A549 (cell line): ENCODE data around the gene GSG1L. TPM values are rescaled to one million over a fixed set of nuclear protein-coding genes. Genes with fewer than 3 reads are reported as not detected.

ENCODE experiments used
- ATAC-seq, 2 experiments: fragments of 200-7000 bp in 1 of 2; fragments of >200 bp in 1 of 2; cut with Nextera tagmentation in 1 of 2; cut with Tn5 transposase in 1 of 2; 3 replicates each; pipeline versions ENCODE4 v1.8.0 to v1.9.1; 2018 to 2020; ENCODE audit warnings: mild to moderate bottlenecking in 1 of 2, moderate library complexity in 1 of 2
- CTCF ChIA-PET: fragments of 300-600 bp; sonication (Branson Sonifier 250); formaldehyde crosslinking; extraction: SDS; loops from one replicate; lab custom pipeline; 2021; ENCODE audit warnings: antibody characterized with exemption, inconsistent platforms; lab: Yijun Ruan, JAX
- POLR2A ChIA-PET: fragments of 350-600 bp; formaldehyde crosslinking; extraction: SDS; loops from one replicate; lab custom pipeline; 2021; ENCODE audit warnings: antibody characterized with exemption, inconsistent platforms; lab: Yijun Ruan, JAX
- DNase-seq, 2 experiments: peaks; one replicate each; pipeline versions ENCODE4 v3.0.0 to v3.0.0-alpha.2; 2011 to 2016; ENCODE audit warnings: low read depth in 1 of 2, low spot score in 1 of 2
- FAIRE-seq: peaks from 2 replicates; lab custom pipeline; 2011; peaks lifted over from hg19 to GRCh38; lab: Jason Lieb, UNC
- H3K27ac ChIP-seq, 2 experiments: fragments of >200 bp; sonication (Bioruptor Twin); formaldehyde crosslinking; 3 replicates each; pipeline ENCODE4 v1.5.1; 2016 to 2017
- H3K4me1 ChIP-seq: fragments of >200 bp; sonication (Bioruptor Twin); formaldehyde crosslinking; 3 replicates; pipeline ENCODE4 v1.6.1; 2016
- H3K4me2 ChIP-seq: fragments of >200 bp; sonication (Bioruptor Twin); formaldehyde crosslinking; 3 replicates; pipeline ENCODE4 v1.6.1; 2016
- H3K4me3 ChIP-seq: fragments of >200 bp; sonication (Bioruptor Twin); formaldehyde crosslinking; 3 replicates; pipeline ENCODE4 v1.5.1; 2016
- H3K9me3 ChIP-seq: fragments of >200 bp; sonication (Bioruptor Twin); formaldehyde crosslinking; 3 replicates; pipeline ENCODE4 v1.6.1; 2016
- BCL3 ChIP-seq: fragments of >200 bp; sonication (Bioruptor Twin); formaldehyde crosslinking; IDR thresholded peaks from 3 replicates; pipeline ENCODE4 v1.6.1; 2016
- BHLHE40 ChIP-seq: IDR thresholded peaks from 2 replicates; pipeline ENCODE4 v1.6.1; 2012; ENCODE audit warnings: low read depth, low read length, inconsistent platforms
- CEBPB ChIP-seq, 2 experiments: fragments of >200 bp in 1 of 2; sonication (Bioruptor Twin) in 1 of 2; formaldehyde crosslinking in 1 of 2; IDR thresholded peaks; 2 replicates each; pipeline ENCODE4 v1.6.1; 2012 to 2016
- EP300 ChIP-seq, 2 experiments: fragments of >200 bp; sonication (Bioruptor Twin); formaldehyde crosslinking; IDR thresholded peaks; 2 replicates in 1 of 2; 3 replicates in 1 of 2; pipeline ENCODE4 v1.6.1; 2016 to 2017
- FOSL2 ChIP-seq, 2 experiments: fragments of 450-650 bp in 1 of 2; fragments of >200 bp in 1 of 2; sonication (Bioruptor Twin) in 1 of 2; formaldehyde crosslinking; IDR thresholded peaks; 2 replicates each; pipeline versions ENCODE4 v1.5.0 to v1.6.1; 2016 to 2020; ENCODE audit warnings: mild to moderate bottlenecking in 1 of 2, moderate library complexity in 1 of 2
- GATA3 ChIP-seq: IDR thresholded peaks from 2 replicates; pipeline ENCODE4 v1.6.1; 2012; ENCODE audit warnings: borderline replicate concordance
- HES2 ChIP-seq: fragments of >200 bp; sonication (Bioruptor Twin); formaldehyde crosslinking; IDR thresholded peaks from 2 replicates; pipeline ENCODE4 v1.6.1; 2016
- HOXA7 ChIP-seq: fragments of 250-450 bp; sonication (Bioruptor Pico); IDR thresholded peaks from 2 replicates; pipeline ENCODE4 v1.5.0; 2020; ENCODE audit warnings: mild to moderate bottlenecking, moderate library complexity
- JUN ChIP-seq, 2 experiments: fragments of >200 bp; sonication (Bioruptor Twin); formaldehyde crosslinking; IDR thresholded peaks; 2 replicates in 1 of 2; 3 replicates in 1 of 2; pipeline ENCODE4 v1.6.1; 2016 to 2017
- KDM1A ChIP-seq: fragments of 200-600 bp; sonication (generic); IDR thresholded peaks from 2 replicates; pipeline ENCODE4 v1.6.1; 2016; ENCODE audit warnings: low read depth, mild to moderate bottlenecking
- KDM5A ChIP-seq: fragments of 200-600 bp; sonication (generic); IDR thresholded peaks from 2 replicates; pipeline ENCODE4 v1.6.1; 2016; ENCODE audit warnings: antibody characterized with exemption, mild to moderate bottlenecking
- MAX ChIP-seq: IDR thresholded peaks from 2 replicates; pipeline ENCODE4 v1.6.1; 2012
- MAZ ChIP-seq: fragments of 150-350 bp; IDR thresholded peaks from 2 replicates; pipeline ENCODE4 v1.6.1; 2014; ENCODE audit warnings: antibody characterized with exemption, low read depth, low read length, borderline replicate concordance
- MYC ChIP-seq: IDR thresholded peaks from 2 replicates; pipeline ENCODE4 v1.6.1; 2012; ENCODE audit warnings: mild to moderate bottlenecking, inconsistent platforms, low read length, improper control_type of control experiment, borderline replicate concordance
- NPAS2 ChIP-seq: fragments of 250-450 bp; sonication (Bioruptor Pico); IDR thresholded peaks from 2 replicates; pipeline ENCODE4 v1.8.0; 2022; ENCODE audit warnings: mild to moderate bottlenecking, moderate library complexity, borderline replicate concordance
- NR3C1 ChIP-seq: fragments of >200 bp; sonication (Bioruptor Twin); formaldehyde crosslinking; IDR thresholded peaks from 3 replicates; pipeline ENCODE4 v1.6.1; 2017
- PHF8 ChIP-seq: fragments of 200-600 bp; sonication (generic); IDR thresholded peaks from 2 replicates; pipeline ENCODE4 v1.6.1; 2016; ENCODE audit warnings: low read depth, mild to moderate bottlenecking, antibody characterized with exemption, moderate library complexity, borderline replicate concordance
- RAD21 ChIP-seq, 2 experiments: fragments of >200 bp in 1 of 2; sonication (Bioruptor Twin) in 1 of 2; formaldehyde crosslinking in 1 of 2; IDR thresholded peaks in 1 of 2; conservative IDR thresholded peaks in 1 of 2; 2 replicates in 1 of 2; 3 replicates in 1 of 2; pipeline ENCODE4 v1.6.1; 2012 to 2018; ENCODE audit warnings: inconsistent platforms in 1 of 2
- RARB ChIP-seq: fragments of 250-450 bp; sonication (Bioruptor Pico); IDR thresholded peaks from 2 replicates; pipeline ENCODE4 v1.8.0; 2021; ENCODE audit warnings: mild to moderate bottlenecking, moderate library complexity
- ZFP36 ChIP-seq: fragments of 450-650 bp; IDR thresholded peaks from 2 replicates; pipeline ENCODE4 v1.6.1; 2014; ENCODE audit warnings: borderline replicate concordance; ENCODE audit not compliant: partially characterized antibody
- ZSCAN20 ChIP-seq: fragments of 250-450 bp; sonication (Bioruptor Pico); IDR thresholded peaks from 2 replicates; pipeline ENCODE4 v1.8.0; 2022; ENCODE audit warnings: mild to moderate bottlenecking, moderate library complexity
- WGBS: methylation state at CpG from one replicate; pipeline ENCODE4 v1.1.6; 2017; ENCODE audit errors: missing lambda C conversion rate; 5-methylcytosine and 5-hydroxymethylcytosine counted together
- polyA plus RNA-seq, 4 experiments: library from polyadenylated mRNA; depleted of rRNA in 3 of 4; stranded (reverse); fragments of >200 nt; fragmentation: RNase III in 1 of 4; extraction: RNeasy Plus Mini Kit Qiagen cat#74134 plus additional on column Dnase treatment in 1 of 4; gene quantifications; 2 replicates in 3 of 4; 3 replicates in 1 of 4; pipeline ENCODE4 v1.2.3, GENCODE V29; 2011 to 2017
- TF ChIP-seq, protein P1 (sequence below): fragments of 250-450 bp; sonication (Bioruptor Pico); IDR thresholded peaks from 2 replicates; pipeline ENCODE4 v1.5.0; 2021; ENCODE audit warnings: mild to moderate bottlenecking, moderate library complexity, borderline replicate concordance
- TF ChIP-seq, protein P2 (sequence below): fragments of 450-650 bp; IDR thresholded peaks from 2 replicates; pipeline ENCODE4 v1.6.1; 2014; ENCODE audit warnings: antibody characterized with exemption

GSG1L gene
- polyA plus RNA-seq, 2 of the 4 experiments (the other 2 are of a cell fraction), result not detected

DNA sequence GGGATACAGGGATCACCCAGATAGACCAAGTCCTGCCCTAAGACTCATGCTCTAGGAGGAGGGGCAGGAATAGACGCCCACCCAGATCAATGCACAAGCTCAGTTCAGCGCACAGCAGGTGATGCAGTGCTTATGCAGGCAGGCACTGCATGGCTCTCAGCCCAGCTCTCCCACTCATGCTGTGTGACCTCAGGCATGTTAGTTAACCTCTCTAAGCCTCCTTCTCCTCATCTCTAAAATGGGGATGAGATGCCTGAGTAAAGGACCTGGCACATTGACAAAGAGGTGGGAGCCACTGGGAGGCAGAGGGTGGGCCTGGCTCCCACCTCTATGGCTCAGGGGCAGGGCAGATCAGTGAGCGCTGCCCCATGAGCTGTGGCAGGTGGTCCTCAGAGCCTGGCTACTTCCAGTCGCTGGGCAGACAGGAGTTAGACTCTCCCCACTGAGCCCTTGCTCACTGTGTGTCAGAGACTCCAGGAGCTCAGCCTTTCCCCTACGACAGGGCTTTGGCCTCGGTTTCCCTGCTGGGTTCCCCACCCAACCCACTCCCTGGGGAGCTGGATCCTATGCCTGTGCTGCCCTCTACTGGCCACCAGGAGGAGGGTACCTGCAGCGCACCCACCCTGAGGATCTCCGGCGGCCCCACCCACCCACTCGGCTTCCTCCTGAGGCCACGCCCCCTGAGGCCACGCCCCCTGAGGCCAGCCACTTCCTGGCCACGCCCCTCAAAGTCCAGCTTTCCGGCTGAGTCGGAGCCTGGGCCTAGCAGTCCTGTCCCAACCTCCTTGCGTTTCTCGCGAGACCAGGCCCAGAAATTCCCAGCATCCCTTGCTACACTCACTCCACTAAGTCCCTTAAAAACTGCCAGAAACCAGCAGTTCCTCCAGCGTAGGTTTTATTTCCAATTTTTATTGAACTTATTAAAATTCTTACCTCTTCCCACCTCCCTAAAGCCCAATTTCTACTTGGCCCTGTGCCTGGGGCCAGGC is 196.1 kb downstream of the GSG1L start (continued):
- TF ChIP-seq ZFP36 (no peak), MAX (no peak), PHF8 (no peak), NPAS2 (CRISPR knock-in tag) (no peak), CEBPB (IDR thresholded peaks at IDR 0.05) (no peak), HOXA7 (CRISPR knock-in tag) (no peak), MYC (no peak), KDM1A (no peak)
- TF ChIP-seq, protein P1, sequence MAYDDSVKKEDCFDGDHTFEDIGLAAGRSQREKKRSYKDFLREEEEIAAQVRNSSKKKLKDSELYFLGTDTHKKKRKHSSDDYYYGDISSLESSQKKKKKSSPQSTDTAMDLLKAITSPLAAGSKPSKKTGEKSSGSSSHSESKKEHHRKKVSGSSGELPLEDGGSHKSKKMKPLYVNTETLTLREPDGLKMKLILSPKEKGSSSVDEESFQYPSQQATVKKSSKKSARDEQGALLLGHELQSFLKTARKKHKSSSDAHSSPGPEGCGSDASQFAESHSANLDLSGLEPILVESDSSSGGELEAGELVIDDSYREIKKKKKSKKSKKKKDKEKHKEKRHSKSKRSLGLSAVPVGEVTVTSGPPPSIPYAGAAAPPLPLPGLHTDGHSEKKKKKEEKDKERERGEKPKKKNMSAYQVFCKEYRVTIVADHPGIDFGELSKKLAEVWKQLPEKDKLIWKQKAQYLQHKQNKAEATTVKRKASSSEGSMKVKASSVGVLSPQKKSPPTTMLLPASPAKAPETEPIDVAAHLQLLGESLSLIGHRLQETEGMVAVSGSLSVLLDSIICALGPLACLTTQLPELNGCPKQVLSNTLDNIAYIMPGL (CRISPR knock-in tag), result no peak

- DNase-seq (no peak), FAIRE-seq (no peak), ATAC-seq (no peak)
- TF ChIP-seq ZSCAN20 (CRISPR knock-in tag) (no peak), MYC (no peak), FOSL2 (IDR thresholded peaks at IDR 0.05) (no peak), FOSL2 (CRISPR knock-in tag; IDR thresholded peaks at IDR 0.05) (no peak), PHF8 (no peak), RAD21 (conservative IDR thresholded peaks at IDR 0.05 in 1 of 2, IDR thresholded peaks at IDR 0.05 in 1 of 2) (no peak), JUN (IDR thresholded peaks at IDR 0.05) (no peak), MAZ (no peak), NR3C1 (no peak), BCL3 (no peak), KDM5A (no peak), RARB (CRISPR knock-in tag) (no peak), EP300 (IDR thresholded peaks at IDR 0.05) (no peak), BHLHE40 (no peak), GATA3 (no peak), HES2 (no peak)
- TF ChIP-seq, protein P2, sequence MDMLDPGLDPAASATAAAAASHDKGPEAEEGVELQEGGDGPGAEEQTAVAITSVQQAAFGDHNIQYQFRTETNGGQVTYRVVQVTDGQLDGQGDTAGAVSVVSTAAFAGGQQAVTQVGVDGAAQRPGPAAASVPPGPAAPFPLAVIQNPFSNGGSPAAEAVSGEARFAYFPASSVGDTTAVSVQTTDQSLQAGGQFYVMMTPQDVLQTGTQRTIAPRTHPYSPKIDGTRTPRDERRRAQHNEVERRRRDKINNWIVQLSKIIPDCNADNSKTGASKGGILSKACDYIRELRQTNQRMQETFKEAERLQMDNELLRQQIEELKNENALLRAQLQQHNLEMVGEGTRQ, result no peak
- ChIA-PET POLR2A (no interaction called here), CTCF (no interaction called here)
- no peak overlapping the region for H3K4me2 ChIP-seq
- no peaks in the 10 kb centered on the region for H3K4me1 ChIP-seq
- peaks cover 7% of the 10 kb centered on the region for H3K9me3 ChIP-seq
- no CpG with 5 or more reads among the region's 1 CpG for WGBS
- no peak overlapping the region for H3K27ac ChIP-seq
- no peak overlapping the region for H3K4me3 ChIP-seq
These were observed 200.1 kb downstream of the GSG1L start for GRCh38 chr16:27863377-27863776.
